Astrocyte (in vitro differentiated cells and primary cell): Measurements from ENCODE around the gene RNFT2.

Experiments
- EZH2 ChIP-seq: IDR thresholded peaks from 2 replicates; pipeline ENCODE4 v1.6.1; 2012; ENCODE audit warnings: mild to moderate bottlenecking, low read length, inconsistent platforms; ENCODE audit not compliant: insufficient read depth
- TF ChIP-seq, protein P1 (sequence below): IDR thresholded peaks from 2 replicates; pipeline ENCODE4 v1.5.1; 2011; ENCODE audit warnings: low read depth, mild to moderate bottlenecking, inconsistent platforms, low read length, moderate library complexity; ENCODE audit not compliant: insufficient read depth

DNA sequence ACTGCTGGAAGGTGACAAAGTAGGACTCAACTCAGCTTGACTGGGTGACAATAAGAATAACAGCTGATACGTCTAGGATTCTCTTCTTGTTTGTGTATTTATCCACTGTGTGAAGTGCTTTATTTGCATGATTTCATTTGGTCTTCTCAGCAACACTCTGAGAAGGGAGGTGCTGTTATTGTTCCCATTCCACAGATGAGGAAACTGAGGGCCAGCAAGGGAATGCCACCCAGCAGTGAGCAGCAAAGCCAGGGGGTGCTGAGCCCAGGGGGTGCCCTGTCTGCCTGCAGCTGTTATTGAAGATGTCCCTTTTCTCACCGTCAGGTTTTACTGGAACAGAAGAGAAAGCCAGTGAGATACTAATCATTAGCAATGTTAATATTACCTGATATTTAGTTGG lies 62.8 kb downstream of the RNFT2 start:
- TF ChIP-seq EZH2 = no peak
- TF ChIP-seq, protein P1, sequence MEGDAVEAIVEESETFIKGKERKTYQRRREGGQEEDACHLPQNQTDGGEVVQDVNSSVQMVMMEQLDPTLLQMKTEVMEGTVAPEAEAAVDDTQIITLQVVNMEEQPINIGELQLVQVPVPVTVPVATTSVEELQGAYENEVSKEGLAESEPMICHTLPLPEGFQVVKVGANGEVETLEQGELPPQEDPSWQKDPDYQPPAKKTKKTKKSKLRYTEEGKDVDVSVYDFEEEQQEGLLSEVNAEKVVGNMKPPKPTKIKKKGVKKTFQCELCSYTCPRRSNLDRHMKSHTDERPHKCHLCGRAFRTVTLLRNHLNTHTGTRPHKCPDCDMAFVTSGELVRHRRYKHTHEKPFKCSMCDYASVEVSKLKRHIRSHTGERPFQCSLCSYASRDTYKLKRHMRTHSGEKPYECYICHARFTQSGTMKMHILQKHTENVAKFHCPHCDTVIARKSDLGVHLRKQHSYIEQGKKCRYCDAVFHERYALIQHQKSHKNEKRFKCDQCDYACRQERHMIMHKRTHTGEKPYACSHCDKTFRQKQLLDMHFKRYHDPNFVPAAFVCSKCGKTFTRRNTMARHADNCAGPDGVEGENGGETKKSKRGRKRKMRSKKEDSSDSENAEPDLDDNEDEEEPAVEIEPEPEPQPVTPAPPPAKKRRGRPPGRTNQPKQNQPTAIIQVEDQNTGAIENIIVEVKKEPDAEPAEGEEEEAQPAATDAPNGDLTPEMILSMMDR = no peak
